ENCODE measurements around the gene MAP3K21.

GRCh38 chr1:233342086-233342485, 14.6 kb downstream of the MAP3K21 start:
- TF ChIP-seq CTCF (IDR thresholded peaks at IDR 0.05): no peak
- TF ChIP-seq POLR2A (IDR thresholded peaks at IDR 0.05): no peak
- no peak for TF ChIP-seq POLR2AphosphoS5 (IDR thresholded peaks at IDR 0.05)
